ENCODE measurements around the gene MTFR2. TPM values are rescaled to one million over a fixed set of nuclear protein-coding genes. Genes with fewer than 3 reads are reported as not detected.

The MTFR2 gene
- total RNA-seq, 2 experiments from 2014 or later, result 19.2 to 22.1 TPM

Other genes with a start within 250 kb of the MTFR2 start
- 100 to 1,000 TPM; 108 to 117 TPM for gene BCLAF1, start 39.5 kb upstream of the MTFR2 start, total RNA-seq

Measured in activated naive CD4-positive, alpha-beta T cell treated with anti-CD3 and anti-CD28 coated beads for 36 hours (primary cell).